Measurements from ENCODE around the gene GLO1. TPM values are rescaled to one million over a fixed set of nuclear protein-coding genes. Genes with fewer than 3 reads are reported as not detected.

Gene GLO1
- total RNA-seq, 1 donor from 2014 or later: 93.5 TPM

Other genes with a start within 250 kb of the GLO1 start
- gene BTBD9, start 63.2 kb downstream of the GLO1 start, total RNA-seq: 15.0 TPM
- 0.89 TPM for gene DNAH8, start 12.2 kb upstream of the GLO1 start, total RNA-seq